ENCODE measurements around the gene MRPL46. TPM values are rescaled to one million over a fixed set of nuclear protein-coding genes. Genes with fewer than 3 reads are reported as not detected.

Gene MRPL46
- total and polyA plus RNA-seq, 9 of the 15 experiments (the other 6 are each of a cell fraction or from before 2014, with no cell fraction given), result 41.2 to 72.2 (median 49.8) TPM

- TF ChIP-seq, protein P1, sequence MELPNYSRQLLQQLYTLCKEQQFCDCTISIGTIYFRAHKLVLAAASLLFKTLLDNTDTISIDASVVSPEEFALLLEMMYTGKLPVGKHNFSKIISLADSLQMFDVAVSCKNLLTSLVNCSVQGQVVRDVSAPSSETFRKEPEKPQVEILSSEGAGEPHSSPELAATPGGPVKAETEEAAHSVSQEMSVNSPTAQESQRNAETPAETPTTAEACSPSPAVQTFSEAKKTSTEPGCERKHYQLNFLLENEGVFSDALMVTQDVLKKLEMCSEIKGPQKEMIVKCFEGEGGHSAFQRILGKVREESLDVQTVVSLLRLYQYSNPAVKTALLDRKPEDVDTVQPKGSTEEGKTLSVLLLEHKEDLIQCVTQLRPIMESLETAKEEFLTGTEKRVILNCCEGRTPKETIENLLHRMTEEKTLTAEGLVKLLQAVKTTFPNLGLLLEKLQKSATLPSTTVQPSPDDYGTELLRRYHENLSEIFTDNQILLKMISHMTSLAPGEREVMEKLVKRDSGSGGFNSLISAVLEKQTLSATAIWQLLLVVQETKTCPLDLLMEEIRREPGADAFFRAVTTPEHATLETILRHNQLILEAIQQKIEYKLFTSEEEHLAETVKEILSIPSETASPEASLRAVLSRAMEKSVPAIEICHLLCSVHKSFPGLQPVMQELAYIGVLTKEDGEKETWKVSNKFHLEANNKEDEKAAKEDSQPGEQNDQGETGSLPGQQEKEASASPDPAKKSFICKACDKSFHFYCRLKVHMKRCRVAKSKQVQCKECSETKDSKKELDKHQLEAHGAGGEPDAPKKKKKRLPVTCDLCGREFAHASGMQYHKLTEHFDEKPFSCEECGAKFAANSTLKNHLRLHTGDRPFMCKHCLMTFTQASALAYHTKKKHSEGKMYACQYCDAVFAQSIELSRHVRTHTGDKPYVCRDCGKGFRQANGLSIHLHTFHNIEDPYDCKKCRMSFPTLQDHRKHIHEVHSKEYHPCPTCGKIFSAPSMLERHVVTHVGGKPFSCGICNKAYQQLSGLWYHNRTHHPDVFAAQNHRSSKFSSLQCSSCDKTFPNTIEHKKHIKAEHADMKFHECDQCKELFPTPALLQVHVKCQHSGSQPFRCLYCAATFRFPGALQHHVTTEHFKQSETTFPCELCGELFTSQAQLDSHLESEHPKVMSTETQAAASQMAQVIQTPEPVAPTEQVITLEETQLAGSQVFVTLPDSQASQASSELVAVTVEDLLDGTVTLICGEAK (IDR thresholded peaks at IDR 0.05), result no peak
- TF ChIP-seq, protein P1 (CRISPR knock-in tag; IDR thresholded peaks at IDR 0.05), result no peak
- TF ChIP-seq ZFP91 (CRISPR knock-in tag; IDR thresholded peaks at IDR 0.05) (no peak), FOXJ2 (tag; IDR thresholded peaks at IDR 0.05) (no peak), CBX8 (IDR thresholded peaks at IDR 0.05; ENCODE audit: borderline replicate concordance, extremely low read depth, low read depth, low read length, poor library complexity, severe bottlenecking) (no peak), CCNT2 (IDR thresholded peaks at IDR 0.05; ENCODE audit: borderline replicate concordance, extremely low read depth, insufficient read length, low read depth, low read length) (peak; percentile 18), E2F6 (IDR thresholded peaks at IDR 0.05; ENCODE audit: borderline replicate concordance in 1 of 2, extremely low read depth in 1 of 2, insufficient read depth in 1 of 2, insufficient read length in 1 of 2, low read depth in 1 of 2, low read length in 1 of 2, poor library complexity in 1 of 2, severe bottlenecking in 1 of 2) (no peak), CREB3L1 (IDR thresholded peaks at IDR 0.05; ENCODE audit: borderline replicate concordance, low read depth) (no peak), ZNF23 (CRISPR knock-in tag; IDR thresholded peaks at IDR 0.05) (no peak)
- TF ChIP-seq, protein P2, sequence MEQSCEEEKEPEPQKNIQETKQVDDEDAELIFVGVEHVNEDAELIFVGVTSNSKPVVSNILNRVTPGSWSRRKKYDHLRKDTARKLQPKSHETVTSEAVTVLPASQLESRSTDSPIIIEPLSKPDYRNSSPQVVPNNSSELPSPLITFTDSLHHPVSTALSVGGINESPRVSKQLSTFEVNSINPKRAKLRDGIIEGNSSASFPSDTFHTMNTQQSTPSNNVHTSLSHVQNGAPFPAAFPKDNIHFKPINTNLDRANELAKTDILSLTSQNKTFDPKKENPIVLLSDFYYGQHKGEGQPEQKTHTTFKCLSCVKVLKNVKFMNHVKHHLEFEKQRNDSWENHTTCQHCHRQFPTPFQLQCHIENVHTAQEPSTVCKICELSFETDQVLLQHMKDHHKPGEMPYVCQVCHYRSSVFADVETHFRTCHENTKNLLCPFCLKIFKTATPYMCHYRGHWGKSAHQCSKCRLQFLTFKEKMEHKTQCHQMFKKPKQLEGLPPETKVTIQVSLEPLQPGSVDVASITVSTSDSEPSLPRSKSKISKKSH (CRISPR knock-in tag; IDR thresholded peaks at IDR 0.05), result no peak
Measured at GRCh38 chr15:88465633-88466224, 1.5 kb downstream of the MRPL46 start (continued).

Data from K562 (cell line).